Measurements from ENCODE around the gene SHROOM3.

Gene SHROOM3

GRCh38 chr4:76540486-76540885 is 105.5 kb downstream of the SHROOM3 start:
- DNase-seq (ENCODE audit: low spot score), result no peak

GRCh38 chr4:76543378-76543777 is 108.3 kb downstream of the SHROOM3 start:
- no peak for DNase-seq (ENCODE audit: low spot score)

DNA sequence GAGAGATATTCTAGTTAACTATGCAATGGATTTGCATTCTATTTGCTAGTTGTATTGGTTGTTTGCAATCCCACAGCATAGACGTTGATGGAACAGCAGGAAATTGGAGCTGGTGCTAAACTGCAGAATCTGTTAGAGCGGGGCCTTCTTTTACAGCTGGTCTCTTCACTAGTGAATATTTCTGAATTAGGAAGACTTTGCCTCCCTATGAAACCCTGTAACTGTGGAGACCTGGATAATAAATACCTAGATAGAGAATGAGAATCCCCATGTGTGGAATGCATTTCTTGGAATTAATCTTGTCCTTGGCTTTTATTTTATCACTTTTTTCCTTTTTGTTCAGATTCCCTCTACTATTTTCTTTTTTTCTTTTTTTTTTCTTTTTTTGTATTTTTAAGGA is 109.7 kb downstream of the SHROOM3 start:
- DNase-seq (ENCODE audit: low spot score), result no peak

DNA sequence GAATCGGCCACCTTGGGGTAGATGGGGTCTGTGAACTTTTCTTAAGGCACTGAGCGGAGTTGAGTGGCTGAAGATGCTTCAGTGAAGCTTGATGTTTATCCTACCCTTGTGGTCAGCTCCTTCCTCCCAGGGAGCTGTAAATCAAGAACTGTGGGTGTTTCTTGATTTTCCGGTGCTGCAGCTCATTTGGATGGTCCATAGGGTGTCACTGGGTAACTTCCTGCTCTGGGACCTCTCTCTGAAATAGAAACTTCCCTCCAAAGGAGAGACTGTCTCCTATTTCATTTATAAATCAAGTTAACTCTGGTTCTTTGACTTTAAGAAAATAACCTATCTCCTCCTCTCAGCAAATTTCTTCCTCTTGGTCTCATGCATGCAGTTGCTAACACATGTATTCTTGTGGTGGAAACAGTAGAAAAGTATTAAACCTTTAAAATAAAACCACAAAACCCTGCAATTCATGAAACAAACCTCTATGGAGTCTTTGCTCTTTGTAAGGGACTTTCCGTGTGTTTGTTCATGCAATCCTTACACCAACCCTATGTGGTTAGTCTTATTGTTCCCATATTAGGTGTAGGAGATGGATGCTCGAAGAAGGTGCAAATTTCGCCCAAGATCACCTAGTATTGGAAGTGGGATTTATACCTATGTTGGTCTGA is 110.3 kb downstream of the SHROOM3 start:
- no peak for DNase-seq (ENCODE audit: low spot score)

DNA sequence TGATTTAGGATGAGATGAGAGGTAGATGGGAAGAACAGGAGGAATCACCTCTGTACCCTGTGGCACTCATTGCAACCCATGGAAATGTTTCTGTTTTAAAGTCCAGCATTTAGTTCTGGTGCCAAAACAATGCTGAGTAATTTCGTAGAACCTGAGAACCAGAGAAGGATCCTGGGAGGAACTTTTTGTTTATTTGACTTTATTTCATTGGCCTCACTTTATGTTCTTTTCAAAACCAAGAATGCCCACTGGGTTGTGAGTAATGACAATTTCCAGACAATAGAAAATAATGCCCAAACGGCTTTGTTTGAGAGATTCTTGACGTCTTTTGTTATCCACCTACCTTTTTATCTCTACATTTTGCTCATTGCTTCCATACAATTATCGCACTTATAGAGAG is 111.3 kb downstream of the SHROOM3 start:
- DNase-seq (ENCODE audit: low spot score), result no peak

- no peak for DNase-seq (ENCODE audit: low spot score)
Measured at GRCh38 chr4:76546759-76547742, 112.0 kb downstream of the SHROOM3 start.

DNA sequence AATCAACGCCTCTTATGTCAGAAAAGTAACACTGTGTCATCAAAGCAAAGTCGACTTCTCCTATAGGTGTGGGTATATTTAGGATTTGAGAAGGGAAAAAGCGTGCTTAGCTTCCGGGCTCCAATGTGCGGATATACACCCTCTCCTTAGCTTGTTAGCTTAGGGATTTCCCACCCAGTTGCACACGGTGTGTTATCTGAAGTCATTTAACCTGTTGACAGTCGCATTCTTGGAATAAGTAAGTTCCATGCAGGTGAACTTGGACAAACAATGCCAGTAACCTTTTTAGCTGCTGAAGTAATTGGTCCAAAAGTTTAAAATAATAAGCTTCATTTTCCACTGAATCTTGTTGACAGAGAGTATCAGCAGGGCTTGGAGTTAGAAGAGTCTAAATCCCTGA is 113.7 kb downstream of the SHROOM3 start:
- no peak for DNase-seq (ENCODE audit: low spot score)

GRCh38 chr4:76549765-76550164 is 114.7 kb downstream of the SHROOM3 start:
- no peak for DNase-seq (ENCODE audit: low spot score)

DNA sequence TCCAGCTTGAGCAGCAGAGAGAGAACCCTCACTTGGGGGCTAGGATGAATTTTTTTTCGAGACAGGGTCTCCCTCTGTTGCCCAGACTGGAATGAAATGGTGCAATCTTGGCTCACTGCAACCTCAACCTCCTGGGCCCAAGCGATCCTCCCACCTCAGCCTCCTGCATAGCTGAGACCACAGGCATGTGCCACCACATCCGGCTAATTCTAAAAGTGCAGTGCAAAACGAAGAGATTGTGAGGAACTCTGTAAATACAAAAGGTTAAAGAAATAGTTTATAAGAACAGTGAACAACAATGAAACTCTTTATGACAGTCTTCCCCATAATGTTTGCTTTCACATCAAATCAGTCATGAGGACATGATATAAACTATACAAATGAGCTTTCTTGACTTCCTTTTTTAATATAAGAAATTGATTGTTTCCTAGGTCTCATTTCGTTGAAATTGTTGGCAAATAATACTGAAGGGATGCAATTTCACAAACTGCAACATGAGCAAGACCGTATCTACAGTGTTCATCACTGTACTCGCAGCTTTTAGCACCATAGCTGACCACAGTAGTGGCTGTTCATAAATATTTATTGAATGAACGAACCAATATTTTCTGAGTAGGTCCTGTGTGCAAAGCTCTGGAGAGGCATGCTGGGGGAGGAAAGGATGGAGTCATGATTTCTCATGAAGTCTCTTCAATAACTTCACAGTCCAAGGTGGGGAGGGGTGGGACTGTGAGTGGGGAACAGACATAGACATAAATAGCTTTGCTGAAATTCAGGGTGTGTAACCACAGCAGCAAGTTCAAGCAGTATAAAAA is 116.1 kb downstream of the SHROOM3 start:
- no peak for DNase-seq (ENCODE audit: low spot score)

- DNase-seq (ENCODE audit: low spot score), result no peak
Measured at GRCh38 chr4:76554630-76555029, 119.6 kb downstream of the SHROOM3 start.

- no peak for DNase-seq (ENCODE audit: low spot score)
Measured at GRCh38 chr4:76556452-76556851, 121.4 kb downstream of the SHROOM3 start.

DNA sequence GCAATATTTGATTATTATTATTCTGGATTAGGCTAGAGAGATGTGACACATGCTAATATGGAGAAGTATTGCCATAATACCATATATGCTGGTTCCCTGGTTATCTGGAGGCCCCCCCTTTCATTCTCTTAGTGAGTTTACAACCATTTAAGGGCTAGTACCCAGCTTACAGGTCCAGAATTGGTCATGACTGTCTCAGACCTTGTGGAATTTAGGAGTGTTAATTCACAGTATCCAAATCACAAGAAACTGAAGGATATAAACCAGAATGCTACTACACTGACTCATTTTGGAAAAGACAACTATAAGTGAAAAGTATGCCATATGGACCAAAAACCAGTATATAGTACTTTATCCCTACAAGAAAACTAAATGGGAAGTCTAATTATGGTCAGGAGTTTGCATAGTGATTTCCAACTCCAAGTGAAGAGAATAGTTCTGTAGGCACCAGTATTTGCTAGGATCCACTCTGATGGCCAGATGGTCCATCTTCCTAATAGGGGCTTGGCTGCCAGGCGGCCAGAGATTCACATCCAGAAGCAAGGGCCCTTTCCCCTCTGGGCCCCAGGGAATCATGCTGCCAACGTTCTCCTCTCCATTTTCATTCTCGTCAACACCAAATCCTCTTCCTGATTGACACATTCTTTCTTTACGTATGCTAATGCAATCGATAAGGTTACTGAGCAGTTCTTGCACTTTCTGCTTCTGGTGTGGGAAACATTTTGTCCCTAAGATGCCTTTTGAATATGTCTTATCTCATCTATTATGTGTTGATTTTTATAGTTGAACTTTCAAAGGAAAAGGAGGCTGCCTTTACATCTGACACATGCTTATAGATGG is 123.6 kb downstream of the SHROOM3 start:
- no peak for DNase-seq (ENCODE audit: low spot score)

GRCh38 chr4:76559236-76560071 is 124.4 kb downstream of the SHROOM3 start:
- DNase-seq (ENCODE audit: low spot score), result no peak

- no peak for DNase-seq (ENCODE audit: low spot score)
Measured at GRCh38 chr4:76562161-76562560, 127.1 kb downstream of the SHROOM3 start.

DNA sequence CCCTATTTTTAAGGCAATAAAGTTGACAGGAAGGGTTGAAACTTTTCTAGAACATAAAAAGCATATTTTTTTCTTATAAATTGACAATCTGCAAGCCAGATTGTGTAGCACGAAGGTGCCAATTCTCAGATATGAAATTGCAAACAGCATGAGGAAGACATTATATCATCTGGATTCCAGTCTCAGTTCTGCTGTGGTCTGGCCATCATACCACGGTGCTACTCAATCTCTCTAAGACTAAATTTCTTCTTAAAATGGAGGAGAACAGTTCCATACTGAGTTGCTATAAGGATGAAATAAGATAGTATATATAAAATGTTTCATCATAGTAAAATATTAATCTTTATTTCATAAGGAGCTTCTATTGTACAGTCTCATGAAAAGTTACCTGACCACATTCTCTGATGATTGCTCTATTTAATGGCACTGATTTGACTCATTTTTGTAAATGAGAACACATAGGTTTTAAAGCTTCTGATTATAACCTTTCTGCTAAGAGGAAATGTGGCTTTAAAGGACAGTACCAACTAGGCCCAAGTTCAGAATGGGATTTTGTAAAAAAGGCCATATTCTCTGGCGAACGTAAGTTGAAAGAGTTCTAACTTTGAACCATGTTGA is 127.9 kb downstream of the SHROOM3 start:
- DNase-seq (ENCODE audit: low spot score), result no peak

GRCh38 chr4:76563454-76564122 is 128.6 kb downstream of the SHROOM3 start:
- DNase-seq (ENCODE audit: low spot score), result no peak

- DNase-seq (ENCODE audit: low spot score), result no peak
Measured at GRCh38 chr4:76564123-76564915, 129.3 kb downstream of the SHROOM3 start.

- no peak for DNase-seq (ENCODE audit: low spot score)
Measured at GRCh38 chr4:76568262-76568661, 133.2 kb downstream of the SHROOM3 start.

DNA sequence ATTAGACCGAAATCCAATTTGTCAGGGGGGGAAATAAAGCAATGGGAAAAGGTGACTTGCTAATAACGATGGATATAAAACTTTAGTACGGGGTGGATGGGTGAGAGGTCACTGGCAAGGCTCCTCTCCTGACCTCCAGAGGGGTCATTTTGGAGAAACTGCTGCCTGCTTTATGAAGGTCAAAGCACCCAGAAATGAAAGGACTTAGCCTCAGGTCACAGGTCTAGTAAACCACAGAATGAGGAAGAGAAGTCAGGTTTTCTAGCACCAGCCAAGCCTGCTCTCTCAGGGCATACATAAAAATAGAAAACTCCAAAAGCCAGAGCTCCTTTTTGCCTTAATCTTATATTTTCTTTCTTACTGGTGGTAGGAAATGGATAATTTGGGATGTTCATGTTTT is 134.2 kb downstream of the SHROOM3 start:
- DNase-seq (ENCODE audit: low spot score), result no peak

Measured in CD4-positive, alpha-beta T cell treated with Interleukin-2 at 100 ng/mL for 4 hours (primary cell).